ENCODE results near the gene EFEMP2.

The EFEMP2 gene

DNA sequence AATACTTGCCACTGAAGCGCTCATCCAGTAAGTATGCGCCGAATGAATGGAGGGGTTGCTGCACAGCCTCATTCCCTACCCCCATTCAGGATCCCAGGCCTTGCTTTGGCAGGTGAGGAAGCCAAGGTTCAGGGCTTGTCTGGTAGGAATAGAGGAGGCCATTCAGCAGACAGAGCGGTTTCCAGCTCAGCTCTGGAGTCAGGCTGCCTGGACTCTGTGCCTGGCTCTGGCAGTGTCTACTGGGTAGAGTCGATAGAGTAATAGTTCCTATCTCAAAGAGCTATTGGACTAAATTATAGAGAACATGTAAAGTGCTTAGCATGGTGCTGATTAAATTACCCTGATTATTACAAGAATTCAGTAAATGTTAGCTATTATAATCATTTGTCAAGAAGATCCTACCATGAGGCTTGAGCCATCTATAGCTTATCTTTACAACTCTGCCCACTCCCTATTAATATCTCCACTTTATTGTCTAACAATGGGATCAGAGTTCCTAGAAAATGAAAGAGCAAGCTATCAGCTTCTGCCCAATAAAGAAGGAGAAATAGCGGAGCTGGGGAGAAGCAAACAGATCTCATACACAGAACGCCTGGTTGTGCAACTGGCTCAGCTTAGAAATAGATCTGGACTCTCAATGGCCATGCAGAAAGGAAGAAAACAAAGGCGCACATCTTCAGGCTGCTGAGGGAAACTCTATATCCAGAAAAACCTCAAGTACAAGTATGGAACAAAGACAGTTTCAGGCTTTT, 45.4 kb downstream of the EFEMP2 start:
- DNase-seq (ENCODE audit: low spot score): no peak

DNA sequence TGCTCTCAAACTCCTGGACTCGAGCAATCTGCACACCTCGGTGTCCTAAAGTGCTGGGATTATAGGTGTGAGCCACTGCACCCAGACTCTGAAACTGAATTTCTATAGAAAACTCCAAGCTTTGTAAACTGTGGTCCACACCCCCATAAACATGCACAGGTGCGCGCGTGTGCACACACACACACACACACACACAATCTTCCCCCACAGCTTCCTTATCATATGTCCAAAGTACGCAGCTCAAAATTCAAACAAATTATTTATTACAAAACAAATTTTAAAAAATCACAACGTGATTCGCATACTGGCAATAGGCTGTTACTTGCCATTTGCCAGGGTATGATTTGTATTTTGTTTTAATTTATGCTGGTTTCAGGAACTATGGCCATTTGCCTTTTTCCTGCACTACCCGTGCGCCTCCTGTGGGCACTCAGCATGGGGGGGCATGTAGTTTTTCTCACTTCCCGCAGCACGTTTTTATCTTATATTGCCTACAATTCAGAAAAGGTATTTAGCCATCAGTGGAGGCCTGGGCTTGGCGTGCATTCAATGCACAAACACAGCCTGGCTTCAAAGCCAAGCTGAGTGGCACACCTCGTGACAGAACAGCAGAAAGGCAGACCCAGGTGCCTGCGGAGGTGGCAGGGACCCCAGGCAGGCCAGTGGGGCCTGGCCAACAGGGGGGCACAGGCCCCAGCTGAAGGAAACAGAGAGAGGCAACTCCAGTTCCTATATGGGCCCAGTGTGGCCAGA, 49.6 kb downstream of the EFEMP2 start:
- no peak for DNase-seq (ENCODE audit: low spot score)

DNA sequence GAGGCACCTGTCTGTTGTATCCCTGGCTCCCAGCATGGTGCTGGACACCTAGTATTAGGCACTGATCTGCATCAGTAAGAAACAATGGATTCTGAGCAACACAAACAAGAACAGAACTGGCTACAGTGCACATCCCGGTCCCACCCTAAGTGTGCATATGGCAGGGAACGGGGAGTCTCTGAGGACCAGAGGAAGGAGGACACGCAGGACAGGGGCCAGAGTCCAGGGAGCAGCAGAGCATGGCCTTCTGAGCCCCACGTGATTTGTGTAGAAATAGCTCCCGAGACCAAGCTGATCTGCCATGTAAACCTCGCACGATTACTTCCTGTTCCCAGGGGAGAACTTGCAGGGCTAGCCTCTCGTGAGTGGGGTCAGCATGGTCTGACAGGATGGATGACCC, 51.5 kb downstream of the EFEMP2 start:
- DNase-seq (ENCODE audit: low spot score): no peak

DNA sequence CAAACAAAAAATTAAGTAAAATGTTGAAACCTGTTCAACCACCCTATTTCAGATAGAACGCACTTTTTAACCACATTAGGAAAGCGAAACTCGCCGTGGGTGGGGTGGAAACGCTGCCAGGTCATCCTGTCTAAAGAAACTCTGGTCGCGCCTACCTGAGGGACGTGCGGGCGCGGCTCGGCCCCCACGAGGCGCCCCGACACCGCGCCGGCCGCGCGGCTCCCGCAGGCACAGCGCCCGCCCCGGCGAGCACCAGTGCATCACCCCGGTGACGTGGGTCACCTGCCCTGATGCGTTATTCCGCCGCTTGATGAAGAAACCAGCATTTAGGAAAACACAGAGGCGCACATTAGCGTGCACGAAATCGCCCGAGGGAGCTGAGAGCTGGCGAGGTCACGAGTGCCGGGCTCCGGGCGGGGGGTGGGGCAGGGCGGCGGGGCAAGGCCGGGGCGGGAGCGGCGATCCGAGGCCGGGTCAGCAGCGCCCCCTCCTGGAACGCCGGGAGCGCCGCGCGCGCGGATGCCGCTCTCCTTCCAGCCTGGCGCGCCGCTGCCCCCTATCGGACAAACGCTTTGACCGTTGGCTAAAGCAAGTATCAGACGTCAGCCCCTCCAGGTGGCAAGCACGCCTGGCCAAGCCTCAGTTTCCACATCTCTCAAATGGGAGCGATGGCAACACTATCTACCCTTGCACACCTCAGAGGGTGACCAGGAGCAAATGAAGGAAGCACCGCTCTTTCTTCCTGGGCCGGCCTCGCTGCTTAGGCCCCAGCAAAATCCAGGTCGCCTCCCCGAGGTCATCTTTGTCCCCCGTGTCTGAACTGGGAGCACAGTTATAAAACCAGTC, 54.5 kb downstream of the EFEMP2 start:
- DNase-seq (ENCODE audit: low spot score): peak; percentile 88

DNA sequence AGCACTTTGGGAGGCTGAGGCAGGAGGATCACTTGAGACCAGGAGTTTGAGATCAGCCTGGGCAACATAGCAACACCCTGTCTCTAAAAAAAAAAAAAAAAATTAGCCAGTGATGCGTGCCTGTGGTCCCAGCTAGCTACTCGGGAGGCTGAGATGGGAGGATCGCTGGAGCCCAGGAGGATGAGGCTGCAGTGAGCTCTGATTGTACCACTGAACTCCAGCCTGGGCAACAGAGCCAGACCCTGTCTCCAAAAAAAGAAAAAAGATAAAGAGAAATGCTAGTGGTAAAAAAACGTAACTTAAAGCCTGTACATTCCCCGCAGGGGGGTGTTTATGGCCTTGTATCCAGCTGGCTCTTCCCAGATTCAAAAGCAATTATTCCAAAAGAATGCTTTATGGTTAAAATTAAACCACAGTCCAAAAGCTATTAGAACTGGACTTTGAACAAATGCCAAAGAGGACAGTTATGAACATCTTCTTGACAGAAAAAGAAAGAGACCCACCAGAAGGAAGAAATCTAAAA, 55.2 kb downstream of the EFEMP2 start:
- DNase-seq (ENCODE audit: low spot score): peak; percentile 13

DNA sequence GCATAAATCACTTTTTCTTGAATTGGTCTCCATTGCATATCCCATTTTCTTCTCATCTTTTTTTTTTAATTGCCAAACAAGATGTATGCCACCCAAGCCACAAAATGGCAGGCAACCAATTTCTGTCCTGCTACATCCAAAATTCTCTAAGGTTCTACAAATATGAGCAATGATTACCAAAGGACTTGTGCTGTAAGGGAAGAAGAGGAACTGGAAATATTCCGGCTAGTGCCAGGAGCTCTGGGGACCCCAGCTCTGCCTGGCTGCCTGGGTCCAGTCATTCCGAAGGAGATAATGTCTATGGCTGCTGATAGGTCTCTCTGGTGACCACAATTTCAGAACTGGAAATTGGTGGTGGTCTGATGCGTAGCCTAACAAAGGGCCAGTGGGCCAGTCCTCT, 55.9 kb downstream of the EFEMP2 start:
- no peak for DNase-seq (ENCODE audit: low spot score)
